AG09309 (cell line): ENCODE measurements around the gene NTM.

Experiments
- DNase-seq: peaks from one replicate; pipeline ENCODE4 v3.0.0-alpha.2; 2010; ENCODE audit warnings: low read depth
- H3K4me3 ChIP-seq: 2 replicates; pipeline ENCODE4 v1.5.1; 2011; ENCODE audit warnings: mild to moderate bottlenecking, low read depth, low read length, moderate library complexity; ENCODE audit not compliant: control insufficient read depth
- CTCF ChIP-seq: IDR thresholded peaks from 2 replicates; pipeline ENCODE4 v1.5.1; 2011; ENCODE audit warnings: mild to moderate bottlenecking, low read depth, low read length, inconsistent platforms; ENCODE audit not compliant: insufficient read depth, control insufficient read depth; ENCODE audit errors: missing control alignments

The NTM gene

GRCh38 chr11:131498631-131499160 lies 128.3 kb downstream of the NTM start:
- DNase-seq = no peak
- TF ChIP-seq CTCF = no peak
- no peak overlapping the region for H3K4me3 ChIP-seq

GRCh38 chr11:131499199-131499598 lies 128.8 kb downstream of the NTM start:
- no peak for DNase-seq
- no peak for TF ChIP-seq CTCF
- H3K4me3 ChIP-seq = no peak overlapping the region

- DNase-seq = no peak
- H3K4me3 ChIP-seq = no peak overlapping the region
- TF ChIP-seq CTCF = no peak
Measured at GRCh38 chr11:131503017-131503416, 132.6 kb downstream of the NTM start.

GRCh38 chr11:131504199-131504949 lies 134.0 kb downstream of the NTM start:
- DNase-seq = no peak
- no peak overlapping the region for H3K4me3 ChIP-seq
- no peak for TF ChIP-seq CTCF

GRCh38 chr11:131506348-131506747 lies 135.9 kb downstream of the NTM start:
- no peak overlapping the region for H3K4me3 ChIP-seq
- DNase-seq = no peak
- no peak for TF ChIP-seq CTCF

- DNase-seq = no peak
- H3K4me3 ChIP-seq = no peak overlapping the region
- TF ChIP-seq CTCF = no peak
Measured at GRCh38 chr11:131510662-131511061, 140.2 kb downstream of the NTM start.
